Type B pancreatic cell (in vitro differentiated cells): ENCODE measurements around the gene RNF39. TPM values are rescaled to one million over a fixed set of nuclear protein-coding genes. Genes with fewer than 3 reads are reported as not detected.
A peak's percentile ranks its signal among the peaks of the same experiment; 100 is the strongest.
"Not testable (repeated sequence)": the region's sequence is repeated elsewhere in the genome, so short reads cannot be mapped to it uniquely, and the experiment has no call there.

Source experiments
- DNase-seq: peaks from one replicate; pipeline ENCODE4 v3.0.0; 2021; ENCODE audit warnings: mixed read lengths; ENCODE audit not compliant: unreplicated experiment; ENCODE audit errors: extremely low spot score
- H3K27ac Mint-ChIP-seq: 2 replicates; pipeline ENCODE4 v1.8.0; 2021; ENCODE audit warnings: mild to moderate bottlenecking, mixed read lengths
- H3K27me3 Mint-ChIP-seq: 2 replicates; pipeline ENCODE4 v1.8.0; 2021; ENCODE audit warnings: mixed read lengths
- H3K36me3 Mint-ChIP-seq: 2 replicates; pipeline ENCODE4 v1.8.0; 2021; ENCODE audit warnings: mixed read lengths
- H3K4me1 Mint-ChIP-seq: one replicate; pipeline ENCODE4 v1.8.0; 2021; ENCODE audit warnings: mixed read lengths; ENCODE audit not compliant: unreplicated experiment
- H3K4me3 Mint-ChIP-seq: 2 replicates; pipeline ENCODE4 v1.8.0; 2021; ENCODE audit warnings: mild to moderate bottlenecking, mixed read lengths
- H3K9me3 Mint-ChIP-seq: 2 replicates; pipeline ENCODE4 v1.8.0; 2021; ENCODE audit warnings: mixed read lengths
- long read RNA-seq: library from polyadenylated mRNA; unstranded; transcript quantifications from one replicate; pipeline ENCODE4 v2.0.0, GENCODE V29; 2020
- total RNA-seq: library from RNA; stranded (reverse); gene quantifications from 2 replicates; pipeline ENCODE4 v1.2.1, GENCODE V29; 2021; ENCODE audit warnings: low replicate concordance
- TF ChIP-seq, protein P1 (sequence below): fragments of 200-600 bp; sonication (generic); conservative IDR thresholded peaks from 2 replicates; pipeline ENCODE4 v1.5.0; 2021; ENCODE audit warnings: antibody characterized with exemption, mild to moderate bottlenecking

Gene RNF39, protein sequence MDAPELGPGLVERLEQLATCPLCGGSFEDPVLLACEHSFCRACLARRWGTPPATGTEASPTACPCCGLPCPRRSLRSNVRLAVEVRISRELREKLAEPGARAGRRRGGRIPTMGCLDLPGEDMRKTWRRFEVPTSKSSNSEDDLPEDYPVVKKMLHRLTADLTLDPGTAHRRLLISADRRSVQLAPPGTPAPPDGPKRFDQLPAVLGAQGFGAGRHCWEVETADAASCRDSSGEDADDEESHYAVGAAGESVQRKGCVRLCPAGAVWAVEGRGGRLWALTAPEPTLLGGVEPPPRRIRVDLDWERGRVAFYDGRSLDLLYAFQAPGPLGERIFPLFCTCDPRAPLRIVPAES
- total RNA-seq = 1.5 TPM in 2 replicates
- long read RNA-seq = 0 reads

DNA sequence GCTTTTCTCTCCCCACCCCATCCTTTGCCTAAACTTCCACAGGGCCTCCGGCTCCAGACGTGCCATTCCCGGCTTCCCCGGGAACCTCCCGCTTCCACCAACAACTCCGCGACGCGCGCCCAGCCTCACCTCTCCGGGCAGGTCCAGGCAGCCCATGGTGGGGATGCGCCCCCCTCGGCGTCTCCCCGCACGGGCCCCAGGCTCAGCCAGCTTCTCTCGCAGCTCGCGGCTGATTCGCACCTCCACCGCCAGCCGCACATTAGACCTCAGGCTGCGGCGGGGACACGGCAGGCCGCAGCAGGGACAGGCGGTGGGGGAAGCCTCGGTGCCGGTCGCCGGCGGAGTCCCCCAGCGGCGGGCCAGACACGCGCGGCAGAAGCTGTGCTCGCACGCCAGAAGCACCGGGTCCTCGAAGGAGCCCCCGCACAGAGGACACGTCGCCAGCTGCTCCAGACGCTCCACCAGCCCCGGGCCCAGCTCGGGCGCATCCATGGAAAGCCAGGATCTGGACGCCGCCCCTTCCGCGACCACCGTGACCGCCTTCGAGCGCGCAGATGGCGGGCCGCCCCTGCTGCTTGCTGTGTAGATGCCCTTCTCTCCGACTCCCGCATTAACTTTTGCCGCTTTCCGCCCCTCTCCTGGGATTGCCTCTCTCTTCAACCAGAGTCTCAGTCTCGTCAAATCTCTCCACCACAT lies at the start of gene RNF39:
TSS of gene RNF39 (minus strand) at position 676 of the 696 bp plus-strand sequence. CDS start at position 492, 184 bp downstream.
- TF ChIP-seq, protein P1, sequence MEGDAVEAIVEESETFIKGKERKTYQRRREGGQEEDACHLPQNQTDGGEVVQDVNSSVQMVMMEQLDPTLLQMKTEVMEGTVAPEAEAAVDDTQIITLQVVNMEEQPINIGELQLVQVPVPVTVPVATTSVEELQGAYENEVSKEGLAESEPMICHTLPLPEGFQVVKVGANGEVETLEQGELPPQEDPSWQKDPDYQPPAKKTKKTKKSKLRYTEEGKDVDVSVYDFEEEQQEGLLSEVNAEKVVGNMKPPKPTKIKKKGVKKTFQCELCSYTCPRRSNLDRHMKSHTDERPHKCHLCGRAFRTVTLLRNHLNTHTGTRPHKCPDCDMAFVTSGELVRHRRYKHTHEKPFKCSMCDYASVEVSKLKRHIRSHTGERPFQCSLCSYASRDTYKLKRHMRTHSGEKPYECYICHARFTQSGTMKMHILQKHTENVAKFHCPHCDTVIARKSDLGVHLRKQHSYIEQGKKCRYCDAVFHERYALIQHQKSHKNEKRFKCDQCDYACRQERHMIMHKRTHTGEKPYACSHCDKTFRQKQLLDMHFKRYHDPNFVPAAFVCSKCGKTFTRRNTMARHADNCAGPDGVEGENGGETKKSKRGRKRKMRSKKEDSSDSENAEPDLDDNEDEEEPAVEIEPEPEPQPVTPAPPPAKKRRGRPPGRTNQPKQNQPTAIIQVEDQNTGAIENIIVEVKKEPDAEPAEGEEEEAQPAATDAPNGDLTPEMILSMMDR = no peak
- peak within 1 kb of the TSS; percentile 82 for H3K4me3 Mint-ChIP-seq
- H3K9me3 Mint-ChIP-seq = peaks cover 6% of the 10 kb centered on the region
- peak within 1 kb of the TSS; percentile 60 for H3K27ac Mint-ChIP-seq
- DNase-seq = no peak
- H3K27me3 Mint-ChIP-seq = peaks cover 96% of the 10 kb centered on the region
- peaks cover 14% of the 10 kb centered on the region for H3K4me1 Mint-ChIP-seq
- peaks cover 21% of the 10 kb centered on the region for H3K36me3 Mint-ChIP-seq

DNA sequence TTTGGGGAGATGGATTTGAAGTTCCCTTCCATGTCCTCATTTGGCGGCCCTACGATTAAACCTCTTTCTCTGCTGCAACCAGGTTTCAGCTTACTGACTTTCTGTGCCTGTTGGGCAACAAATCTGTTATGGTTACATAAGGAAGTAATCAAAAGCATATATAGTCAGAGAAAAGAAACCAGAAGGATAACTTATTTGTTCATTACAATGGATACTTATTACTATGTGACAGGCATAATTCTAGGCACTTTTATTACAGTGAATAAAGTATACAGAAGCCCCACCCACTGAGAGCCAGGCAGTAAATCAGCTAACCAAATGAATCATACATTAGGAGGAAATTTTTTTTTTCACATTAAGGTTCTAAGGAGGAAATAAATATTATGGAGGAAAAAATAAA lies 46.9 kb upstream of the RNF39 start:
- TF ChIP-seq, protein P1 = no peak
- H3K27me3 Mint-ChIP-seq = peaks cover 83% of the 10 kb centered on the region

DNA sequence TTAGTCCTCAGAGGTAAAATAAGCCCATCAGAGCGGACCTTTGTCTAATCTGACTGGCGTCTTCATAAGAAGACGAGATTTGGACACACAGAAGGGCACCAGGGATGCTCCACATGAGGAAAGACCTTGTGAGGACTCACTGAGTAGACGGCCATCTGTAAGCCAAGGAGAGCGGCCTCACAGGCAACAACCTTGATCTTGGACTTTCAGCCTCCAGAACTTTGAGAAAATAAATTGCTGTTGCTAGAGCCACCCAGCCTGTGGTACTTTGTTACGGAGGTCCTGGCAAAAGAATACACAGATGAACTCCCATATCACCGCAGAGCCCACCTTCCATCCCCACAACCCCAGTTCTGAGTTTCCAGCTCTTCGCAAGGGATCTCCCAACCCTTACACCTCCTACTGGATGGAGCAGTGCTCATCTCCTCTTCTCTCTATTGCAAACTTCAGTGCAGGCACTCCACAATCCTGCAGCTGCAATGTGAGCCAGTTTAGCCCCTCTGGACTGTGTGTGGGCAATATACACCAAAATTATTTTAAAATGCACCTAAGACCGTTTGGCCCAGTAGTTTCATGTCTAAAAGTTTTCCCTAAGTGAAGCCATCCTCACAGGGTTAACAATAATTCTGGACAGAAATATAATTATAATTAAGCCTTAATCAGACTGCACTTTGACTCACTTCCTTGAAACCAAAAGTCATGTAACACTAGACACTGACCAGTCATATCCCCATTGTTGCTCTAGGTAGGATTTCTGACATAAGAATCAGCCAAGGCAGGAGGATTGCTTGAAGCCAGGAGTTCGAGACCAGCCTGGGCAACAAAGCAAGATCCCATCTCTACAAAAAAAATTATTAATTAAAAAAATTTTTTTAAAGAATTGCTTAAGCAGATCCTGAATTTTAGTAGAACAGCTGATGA lies 46.1 kb upstream of the RNF39 start:
- no peak for DNase-seq
- TF ChIP-seq, protein P1 = no peak
- Mint-ChIP-seq H3K9me3 (no peaks in the 10 kb centered on the region), H3K4me3 (no peak overlapping the region), H3K27me3 (peaks cover 75% of the 10 kb centered on the region), H3K27ac (no peak overlapping the region), H3K4me1 (no peaks in the 10 kb centered on the region), H3K36me3 (no peaks in the 10 kb centered on the region)

More for the DNA sequence above, 46.9 kb upstream of the RNF39 start:
- Mint-ChIP-seq H3K27ac (peak overlapping the region; percentile 12), H3K4me3 (no peak overlapping the region), H3K36me3 (no peaks in the 10 kb centered on the region), H3K4me1 (no peaks in the 10 kb centered on the region), H3K9me3 (no peaks in the 10 kb centered on the region)
- no peak for DNase-seq

DNA sequence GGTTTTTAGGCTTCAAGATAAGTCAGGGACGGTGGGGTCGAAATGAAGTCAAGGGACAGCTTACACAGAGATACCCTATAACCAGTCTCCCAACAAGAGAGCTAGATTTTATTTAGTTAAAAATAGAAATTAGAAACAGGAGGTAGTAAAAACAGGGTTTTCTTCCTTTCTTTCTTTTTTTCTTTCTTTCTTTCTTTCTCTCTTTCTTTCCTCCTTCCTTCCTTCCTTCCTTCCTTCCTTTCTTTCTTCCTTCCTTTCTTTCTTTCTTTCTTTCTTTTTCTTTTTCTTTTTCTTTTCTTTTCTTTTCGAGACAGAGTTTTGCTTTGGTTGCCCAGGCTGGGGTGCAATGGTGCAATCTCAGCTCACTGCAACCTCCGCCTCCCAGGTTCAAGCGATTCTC lies 43.1 kb upstream of the RNF39 start:
- not testable (repeated sequence) for DNase-seq, H3K36me3 Mint-ChIP-seq, H3K9me3 Mint-ChIP-seq, H3K4me1 Mint-ChIP-seq, H3K27ac Mint-ChIP-seq, H3K4me3 Mint-ChIP-seq
- H3K27me3 Mint-ChIP-seq = peaks cover 66% of the 10 kb centered on the region

DNA sequence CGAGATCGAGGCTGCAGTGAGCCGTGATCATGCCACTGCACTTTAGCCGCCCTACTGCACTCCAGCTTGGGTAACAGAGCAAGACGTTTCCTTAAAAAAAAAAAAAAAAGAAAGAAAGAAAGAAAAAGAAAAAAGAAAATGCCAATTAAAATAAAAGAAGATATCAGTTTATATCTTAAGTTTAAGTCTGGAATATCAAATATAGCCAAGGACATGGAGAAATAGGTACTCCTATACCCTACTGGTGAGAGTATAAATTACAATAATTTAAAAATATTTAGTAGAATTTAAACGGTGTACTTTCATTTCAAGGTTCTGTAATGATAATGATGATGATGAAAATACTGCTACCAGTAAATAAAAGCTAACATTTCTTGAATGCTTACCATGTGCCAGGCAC lies 41.2 kb upstream of the RNF39 start:
- Mint-ChIP-seq H3K27me3 (peaks cover 70% of the 10 kb centered on the region), H3K27ac (no peak overlapping the region), H3K36me3 (no peaks in the 10 kb centered on the region), H3K9me3 (no peaks in the 10 kb centered on the region), H3K4me1 (no peaks in the 10 kb centered on the region), H3K4me3 (no peak overlapping the region)
- no peak for DNase-seq
- TF ChIP-seq, protein P1 = peak; percentile 63
